WTC11 (cell line): ENCODE measurements around the gene KRTAP9-6. TPM values are rescaled to one million over a fixed set of nuclear protein-coding genes. Genes with fewer than 3 reads are reported as not detected.

Source experiments
- ATAC-seq: fragments of 200-7000 bp; cut with Tn5 transposase; 2 replicates; pipeline ENCODE4 v1.10.0; 2021; ENCODE audit warnings: mild to moderate bottlenecking, moderate library complexity
- CTCF ChIA-PET: fragments of 300-600 bp; sonication (Branson Sonifier 250); formaldehyde crosslinking; loops from one replicate; lab custom pipeline; 2021; ENCODE audit warnings: antibody characterized with exemption; lab: Charles Lee
- POLR2A ChIA-PET: fragments of 350-600 bp; sonication (Branson Sonifier 250); formaldehyde crosslinking; loops from one replicate; lab custom pipeline; 2021; ENCODE audit warnings: antibody characterized with exemption; lab: Charles Lee
- DNase-seq: peaks from one replicate; pipeline ENCODE4 v3.0.0; 2021; ENCODE audit warnings: low spot score
- H3K27ac Mint-ChIP-seq: 2 replicates; pipeline ENCODE4 v1.8.0; 2021; ENCODE audit warnings: mixed read lengths
- H3K27me3 Mint-ChIP-seq: 2 replicates; pipeline ENCODE4 v1.8.0; 2021; ENCODE audit warnings: low read depth, mild to moderate bottlenecking, moderate library complexity, mixed read lengths
- H3K36me3 Mint-ChIP-seq: 2 replicates; pipeline ENCODE4 v1.8.0; 2021; ENCODE audit warnings: mixed read lengths
- H3K4me1 Mint-ChIP-seq: 2 replicates; pipeline ENCODE4 v1.8.0; 2022; ENCODE audit warnings: mixed read lengths
- H3K4me3 Mint-ChIP-seq: 2 replicates; pipeline ENCODE4 v1.8.0; 2021; ENCODE audit warnings: mild to moderate bottlenecking, moderate library complexity, mixed read lengths
- H3K9me3 Mint-ChIP-seq: 2 replicates; pipeline ENCODE4 v1.8.0; 2021; ENCODE audit warnings: mixed read lengths
- ATF2 ChIP-seq: sonication (generic); formaldehyde crosslinking; IDR thresholded peaks from 2 replicates; pipeline ENCODE4 v1.8.1; 2022; ENCODE audit warnings: low read depth, missing genetic modification reagents, borderline replicate concordance
- EMX1 ChIP-seq: fragments of 250-450 bp; sonication (Bioruptor Pico); IDR thresholded peaks from 2 replicates; pipeline ENCODE4 v1.8.0; 2021; ENCODE audit warnings: mild to moderate bottlenecking
- ESRRA ChIP-seq: sonication (generic); formaldehyde crosslinking; IDR thresholded peaks from 2 replicates; pipeline ENCODE4 v1.8.1; 2022; ENCODE audit warnings: mild to moderate bottlenecking, missing genetic modification reagents, borderline replicate concordance
- FOXP1 ChIP-seq: sonication (generic); formaldehyde crosslinking; IDR thresholded peaks from 2 replicates; pipeline ENCODE4 v1.8.0; 2022; ENCODE audit warnings: missing genetic modification reagents, mild to moderate bottlenecking, moderate library complexity, borderline replicate concordance
- GTF2I ChIP-seq: fragments of 250-450 bp; sonication (Bioruptor Pico); conservative IDR thresholded peaks from 2 replicates; pipeline ENCODE4 v1.4.0; 2021; ENCODE audit warnings: mild to moderate bottlenecking
- IRF2 ChIP-seq: sonication (generic); formaldehyde crosslinking; IDR thresholded peaks from 2 replicates; pipeline ENCODE4 v1.8.0; 2022; ENCODE audit warnings: low read depth, missing genetic modification reagents, borderline replicate concordance
- JAZF1 ChIP-seq: fragments of 250-450 bp; sonication (Bioruptor Pico); IDR thresholded peaks from 2 replicates; pipeline ENCODE4 v1.9.0; 2021; ENCODE audit warnings: moderate library complexity, mild to moderate bottlenecking, inconsistent platforms
- MXD4 ChIP-seq: fragments of 250-450 bp; sonication (Bioruptor Pico); IDR thresholded peaks from 2 replicates; pipeline ENCODE4 v1.8.0; 2021; ENCODE audit warnings: mild to moderate bottlenecking, moderate library complexity, borderline replicate concordance
- MYBL2 ChIP-seq: sonication (generic); formaldehyde crosslinking; IDR thresholded peaks from 2 replicates; pipeline ENCODE4 v1.8.1; 2023; ENCODE audit warnings: mild to moderate bottlenecking, moderate library complexity, missing genetic modification reagents
- NFATC4 ChIP-seq: fragments of 250-450 bp; sonication (Bioruptor Pico); IDR thresholded peaks from 2 replicates; pipeline ENCODE4 v1.9.0; 2021; ENCODE audit warnings: mild to moderate bottlenecking
- NR1H2 ChIP-seq: sonication (generic); formaldehyde crosslinking; IDR thresholded peaks from 2 replicates; pipeline ENCODE4 v1.9.0; 2021; ENCODE audit warnings: mild to moderate bottlenecking, moderate library complexity, missing genetic modification reagents
- PRRX2 ChIP-seq: fragments of 250-450 bp; sonication (Bioruptor Pico); IDR thresholded peaks from 2 replicates; pipeline ENCODE4 v1.8.0; 2021; ENCODE audit warnings: mild to moderate bottlenecking
- RELA ChIP-seq: sonication (generic); formaldehyde crosslinking; IDR thresholded peaks from 2 replicates; pipeline ENCODE4 v1.8.1; 2022; ENCODE audit warnings: missing genetic modification reagents, mild to moderate bottlenecking, borderline replicate concordance
- SP1 ChIP-seq: sonication (generic); formaldehyde crosslinking; conservative IDR thresholded peaks from 2 replicates; pipeline ENCODE4 v1.8.1; 2022; ENCODE audit warnings: missing genetic modification reagents
- TCF7 ChIP-seq: sonication (generic); formaldehyde crosslinking; IDR thresholded peaks from 2 replicates; pipeline ENCODE4 v1.8.0; 2022; ENCODE audit warnings: mild to moderate bottlenecking, low read depth, missing genetic modification reagents, moderate library complexity
- TEAD1 ChIP-seq: sonication (generic); formaldehyde crosslinking; IDR thresholded peaks from 2 replicates; pipeline ENCODE4 v1.8.0; 2022; ENCODE audit warnings: mild to moderate bottlenecking, missing genetic modification reagents
- TP53 ChIP-seq: sonication (generic); formaldehyde crosslinking; IDR thresholded peaks from 2 replicates; pipeline ENCODE4 v1.8.1; 2023; ENCODE audit warnings: mild to moderate bottlenecking, missing genetic modification reagents
- USF1 ChIP-seq: sonication (generic); formaldehyde crosslinking; IDR thresholded peaks from 2 replicates; pipeline ENCODE4 v1.8.0; 2022; ENCODE audit warnings: mild to moderate bottlenecking, missing genetic modification reagents
- ZBTB21 ChIP-seq: sonication (generic); formaldehyde crosslinking; IDR thresholded peaks from 2 replicates; pipeline ENCODE4 v1.8.1; 2023; ENCODE audit warnings: mild to moderate bottlenecking, missing genetic modification reagents, borderline replicate concordance
- ZNF219 ChIP-seq: sonication (generic); formaldehyde crosslinking; IDR thresholded peaks from 2 replicates; pipeline ENCODE4 v1.8.0; 2023; ENCODE audit warnings: missing genetic modification reagents, mild to moderate bottlenecking, borderline replicate concordance
- ZNF232 ChIP-seq: sonication (generic); formaldehyde crosslinking; IDR thresholded peaks from 2 replicates; pipeline ENCODE4 v1.8.0; 2022; ENCODE audit warnings: mild to moderate bottlenecking, missing genetic modification reagents
- ZNF281 ChIP-seq: sonication (generic); formaldehyde crosslinking; IDR thresholded peaks from 2 replicates; pipeline ENCODE4 v1.8.0; 2023; ENCODE audit warnings: mild to moderate bottlenecking, missing genetic modification reagents
- ZNF416 ChIP-seq: fragments of 250-450 bp; sonication (Bioruptor Pico); IDR thresholded peaks from 2 replicates; pipeline ENCODE4 v1.9.0; 2021; ENCODE audit warnings: mild to moderate bottlenecking, inconsistent platforms
- ZNF423 ChIP-seq: fragments of 250-450 bp; sonication (Bioruptor Pico); IDR thresholded peaks from 2 replicates; pipeline ENCODE4 v2.1.2; 2022; ENCODE audit warnings: mild to moderate bottlenecking, moderate library complexity
- ZNF512 ChIP-seq: sonication (generic); formaldehyde crosslinking; IDR thresholded peaks from 2 replicates; pipeline ENCODE4 v1.8.1; 2022; ENCODE audit warnings: missing genetic modification reagents, borderline replicate concordance
- ZNF671 ChIP-seq: fragments of 250-450 bp; sonication (Bioruptor Pico); IDR thresholded peaks from 2 replicates; pipeline ENCODE4 v1.8.0; 2021; ENCODE audit warnings: mild to moderate bottlenecking
- total RNA-seq: library from RNA; stranded (reverse); gene quantifications from 3 replicates; pipeline ENCODE4 v1.2.3, GENCODE V29; 2021
- TF ChIP-seq, protein P1 (sequence below): fragments of 250-450 bp; sonication (Bioruptor Pico); IDR thresholded peaks from 2 replicates; pipeline ENCODE4 v2.1.2; 2022; ENCODE audit warnings: mild to moderate bottlenecking, moderate library complexity
- TF ChIP-seq, protein P2 (sequence below): sonication (generic); formaldehyde crosslinking; IDR thresholded peaks from 2 replicates; pipeline ENCODE4 v1.8.1; 2023; ENCODE audit warnings: mild to moderate bottlenecking, missing genetic modification reagents, moderate library complexity
- TF ChIP-seq, protein P3 (sequence below): fragments of 250-450 bp; sonication (Bioruptor Pico); IDR thresholded peaks from 2 replicates; pipeline ENCODE4 v1.9.0; 2021; ENCODE audit warnings: mild to moderate bottlenecking

KRTAP9-6 gene
- total RNA-seq, 1 experiment from 2014 or later: not detected

GRCh38 chr17:41307647-41308046, 42.5 kb downstream of the KRTAP9-6 start:
- POLR2A ChIA-PET: no interaction called here
- TF ChIP-seq ZNF219 (CRISPR knock-in tag) (no peak), NR1H2 (CRISPR knock-in tag) (no peak), GTF2I (CRISPR knock-in tag) (no peak), ZNF512 (no peak), USF1 (CRISPR knock-in tag) (no peak), NFATC4 (no peak), ZNF671 (CRISPR knock-in tag) (no peak), TCF7 (CRISPR knock-in tag) (no peak), IRF2 (CRISPR knock-in tag) (no peak), ATF2 (CRISPR knock-in tag) (no peak), ESRRA (CRISPR knock-in tag) (no peak), ZNF423 (CRISPR knock-in tag) (no peak), TP53 (CRISPR knock-in tag) (no peak), ZNF281 (CRISPR knock-in tag) (no peak), FOXP1 (CRISPR knock-in tag) (no peak), SP1 (CRISPR knock-in tag) (no peak), PRRX2 (no peak)
- TF ChIP-seq, protein P1, sequence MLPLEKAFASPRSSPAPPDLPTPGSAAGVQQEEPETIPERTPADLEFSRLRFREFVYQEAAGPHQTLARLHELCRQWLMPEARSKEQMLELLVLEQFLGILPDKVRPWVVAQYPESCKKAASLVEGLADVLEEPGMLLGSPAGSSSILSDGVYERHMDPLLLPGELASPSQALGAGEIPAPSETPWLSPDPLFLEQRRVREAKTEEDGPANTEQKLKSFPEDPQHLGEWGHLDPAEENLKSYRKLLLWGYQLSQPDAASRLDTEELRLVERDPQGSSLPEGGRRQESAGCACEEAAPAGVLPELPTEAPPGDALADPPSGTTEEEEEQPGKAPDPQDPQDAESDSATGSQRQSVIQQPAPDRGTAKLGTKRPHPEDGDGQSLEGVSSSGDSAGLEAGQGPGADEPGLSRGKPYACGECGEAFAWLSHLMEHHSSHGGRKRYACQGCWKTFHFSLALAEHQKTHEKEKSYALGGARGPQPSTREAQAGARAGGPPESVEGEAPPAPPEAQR (CRISPR knock-in tag): no peak
- Mint-ChIP-seq H3K4me3 (no peak overlapping the region), H3K27me3 (no peaks in the 10 kb centered on the region; the same call in none of the 2 replicates), H3K9me3 (no peaks in the 10 kb centered on the region), H3K4me1 (no peaks in the 10 kb centered on the region), H3K27ac (no peak overlapping the region), H3K36me3 (no peaks in the 10 kb centered on the region)
- DNase-seq (no peak), ATAC-seq (no peak)
- CTCF ChIA-PET: interaction anchor here (1.9 kb wide), 1 partner anchor 15 kb away, joined by 7 read pairs; no protein-coding TSS in a partner anchor

DNA sequence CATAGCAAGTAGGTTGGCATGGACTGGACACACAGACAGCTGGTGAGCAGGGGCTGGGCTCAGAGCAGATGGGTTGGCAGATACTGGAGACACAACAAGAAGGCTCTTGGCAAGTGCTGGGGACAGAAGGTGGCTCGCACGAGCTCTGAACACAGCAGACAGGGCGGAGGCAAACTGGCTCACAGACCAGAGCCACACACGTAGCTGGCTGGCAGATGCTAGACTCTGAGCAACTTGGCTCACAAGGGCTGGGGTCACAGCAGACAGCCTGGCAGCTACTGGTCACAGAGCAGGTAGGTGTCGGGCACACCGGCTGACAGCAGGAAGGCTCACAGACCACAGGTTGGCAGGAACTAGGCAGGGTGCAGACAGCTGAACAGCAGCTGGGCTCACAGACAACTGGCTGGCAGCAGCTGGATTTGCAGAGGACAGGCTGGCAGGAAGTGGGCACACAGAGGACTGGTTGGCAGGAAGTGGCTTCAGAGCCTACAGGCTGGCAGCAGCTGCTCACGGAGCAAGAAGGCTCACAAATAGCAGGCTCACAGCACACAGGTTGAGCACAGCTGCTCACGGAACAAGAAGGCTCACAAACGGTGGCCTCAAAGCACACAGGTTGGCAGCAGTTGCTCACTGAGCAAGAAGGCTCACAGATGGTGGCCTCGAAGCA, 43.2 kb downstream of the KRTAP9-6 start:
- ATAC-seq (no peak), DNase-seq (no peak)
- Mint-ChIP-seq H3K27ac (no peak overlapping the region), H3K36me3 (no peaks in the 10 kb centered on the region), H3K9me3 (no peaks in the 10 kb centered on the region), H3K4me3 (no peak overlapping the region), H3K4me1 (no peaks in the 10 kb centered on the region), H3K27me3 (no peaks in the 10 kb centered on the region; the same call in none of the 2 replicates)
- ChIA-PET POLR2A (no interaction called here), CTCF (interaction anchor here (1.9 kb wide), 1 partner anchor 14 kb away, joined by 7 read pairs; no protein-coding TSS in a partner anchor)
- TF ChIP-seq SP1 (CRISPR knock-in tag) (no peak), JAZF1 (no peak), TEAD1 (CRISPR knock-in tag) (no peak), RELA (no peak), MYBL2 (CRISPR knock-in tag) (no peak), ZBTB21 (CRISPR knock-in tag) (no peak), EMX1 (CRISPR knock-in tag) (no peak), TCF7 (CRISPR knock-in tag) (no peak), MXD4 (no peak), ZNF416 (no peak), ZNF232 (CRISPR knock-in tag) (no peak)
- TF ChIP-seq, protein P2, sequence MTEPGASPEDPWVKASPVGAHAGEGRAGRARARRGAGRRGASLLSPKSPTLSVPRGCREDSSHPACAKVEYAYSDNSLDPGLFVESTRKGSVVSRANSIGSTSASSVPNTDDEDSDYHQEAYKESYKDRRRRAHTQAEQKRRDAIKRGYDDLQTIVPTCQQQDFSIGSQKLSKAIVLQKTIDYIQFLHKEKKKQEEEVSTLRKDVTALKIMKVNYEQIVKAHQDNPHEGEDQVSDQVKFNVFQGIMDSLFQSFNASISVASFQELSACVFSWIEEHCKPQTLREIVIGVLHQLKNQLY (CRISPR knock-in tag): no peak
- TF ChIP-seq, protein P3, sequence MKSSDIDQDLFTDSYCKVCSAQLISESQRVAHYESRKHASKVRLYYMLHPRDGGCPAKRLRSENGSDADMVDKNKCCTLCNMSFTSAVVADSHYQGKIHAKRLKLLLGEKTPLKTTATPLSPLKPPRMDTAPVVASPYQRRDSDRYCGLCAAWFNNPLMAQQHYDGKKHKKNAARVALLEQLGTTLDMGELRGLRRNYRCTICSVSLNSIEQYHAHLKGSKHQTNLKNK (CRISPR knock-in tag): no peak
